Measurements from ENCODE around the gene ITGB5. TPM values are rescaled to one million over a fixed set of nuclear protein-coding genes. Genes with fewer than 3 reads are reported as not detected.

ITGB5 gene
- total and polyA plus RNA-seq, 2 donors (not counting 1 experiment from before 2014, with no cell fraction given): 0.15 to 0.54 TPM

GRCh38 chr3:124786511-124787241, 100.5 kb downstream of the ITGB5 start:
- Histone ChIP-seq H2AFZ (ENCODE audit: insufficient read depth, low read depth, low read length, poor library complexity, severe bottlenecking) (no peak overlapping the region), H3K36me3 (replicated peaks in 1 of 2; ENCODE audit: control extremely low read depth in 1 of 2, control insufficient read depth in 1 of 2, extremely low read depth in 1 of 2, insufficient read depth in 2 of 2, low read length in 1 of 2) (no peaks in the 10 kb centered on the region), H3K4me3 (ENCODE audit: control extremely low read depth in 1 of 5, extremely low read depth in 1 of 5, insufficient read depth in 1 of 5, low read depth in 2 of 5, low read length in 4 of 5) (no peak overlapping the region), H4K20me1 (ENCODE audit: control insufficient read depth, insufficient read depth, low read length, poor library complexity, severe bottlenecking) (no peaks in the 10 kb centered on the region), H3K4me2 (replicated peaks; ENCODE audit: low read depth, low read length, poor library complexity, severe bottlenecking) (no peak overlapping the region), H3K27ac (ENCODE audit: low read length in 2 of 2) (no peak overlapping the region), H3K79me2 (ENCODE audit: control insufficient read depth, insufficient read depth, low read length) (no peaks in the 10 kb centered on the region), H3K9me3 (ENCODE audit: control extremely low read depth in 1 of 3, control insufficient read depth in 2 of 3, insufficient read depth in 1 of 3, low read length in 2 of 3) (no peaks in the 10 kb centered on the region), H3K27me3 (replicated peaks in 1 of 4; ENCODE audit: control extremely low read depth in 1 of 4, control insufficient read depth in 3 of 4, insufficient read depth in 4 of 4, low read length in 3 of 4) (peaks cover 0 to 3% (median 0%) of the 10 kb centered on the region in 4 experiments), H3K4me1 (ENCODE audit: control insufficient read depth in 2 of 2, insufficient read depth in 2 of 2, low read length in 2 of 2) (no peaks in the 10 kb centered on the region), H3K9ac (ENCODE audit: low read length) (no peak overlapping the region)
- CTCF ChIA-PET: interaction anchor here (1.6 to 2.2 kb wide), 2 partner anchors 26 to 115 kb away, joined by 5 to 7 read pairs; no protein-coding TSS in a partner anchor
- Mint-ChIP-seq H3K4me3 (no peak overlapping the region), H3K27ac (no peak overlapping the region), H3K27me3 (peaks cover 8% of the 10 kb centered on the region), H3K9me3 (ENCODE audit: insufficient read depth) (no peaks in the 10 kb centered on the region), H3K4me1 (no peaks in the 10 kb centered on the region)
- intact Hi-C loops (cut with micrococcal nuclease): no loop called here
- POLR2A ChIA-PET: no interaction called here
- no peak for ATAC-seq (ENCODE audit: low read depth)
- 91% methylated on average over 5 of the region's 6 CpGs for WGBS (ENCODE audit: insufficient coverage)
- no peak for TF ChIP-seq EZH2 (IDR thresholded peaks at IDR 0.05; ENCODE audit: borderline replicate concordance, insufficient read depth, low read depth, low read length, poor library complexity, severe bottlenecking)
- TF ChIP-seq, protein P1, sequence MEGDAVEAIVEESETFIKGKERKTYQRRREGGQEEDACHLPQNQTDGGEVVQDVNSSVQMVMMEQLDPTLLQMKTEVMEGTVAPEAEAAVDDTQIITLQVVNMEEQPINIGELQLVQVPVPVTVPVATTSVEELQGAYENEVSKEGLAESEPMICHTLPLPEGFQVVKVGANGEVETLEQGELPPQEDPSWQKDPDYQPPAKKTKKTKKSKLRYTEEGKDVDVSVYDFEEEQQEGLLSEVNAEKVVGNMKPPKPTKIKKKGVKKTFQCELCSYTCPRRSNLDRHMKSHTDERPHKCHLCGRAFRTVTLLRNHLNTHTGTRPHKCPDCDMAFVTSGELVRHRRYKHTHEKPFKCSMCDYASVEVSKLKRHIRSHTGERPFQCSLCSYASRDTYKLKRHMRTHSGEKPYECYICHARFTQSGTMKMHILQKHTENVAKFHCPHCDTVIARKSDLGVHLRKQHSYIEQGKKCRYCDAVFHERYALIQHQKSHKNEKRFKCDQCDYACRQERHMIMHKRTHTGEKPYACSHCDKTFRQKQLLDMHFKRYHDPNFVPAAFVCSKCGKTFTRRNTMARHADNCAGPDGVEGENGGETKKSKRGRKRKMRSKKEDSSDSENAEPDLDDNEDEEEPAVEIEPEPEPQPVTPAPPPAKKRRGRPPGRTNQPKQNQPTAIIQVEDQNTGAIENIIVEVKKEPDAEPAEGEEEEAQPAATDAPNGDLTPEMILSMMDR (IDR thresholded peaks at IDR 0.05): no peak
- DNase-seq: no peak

DNA sequence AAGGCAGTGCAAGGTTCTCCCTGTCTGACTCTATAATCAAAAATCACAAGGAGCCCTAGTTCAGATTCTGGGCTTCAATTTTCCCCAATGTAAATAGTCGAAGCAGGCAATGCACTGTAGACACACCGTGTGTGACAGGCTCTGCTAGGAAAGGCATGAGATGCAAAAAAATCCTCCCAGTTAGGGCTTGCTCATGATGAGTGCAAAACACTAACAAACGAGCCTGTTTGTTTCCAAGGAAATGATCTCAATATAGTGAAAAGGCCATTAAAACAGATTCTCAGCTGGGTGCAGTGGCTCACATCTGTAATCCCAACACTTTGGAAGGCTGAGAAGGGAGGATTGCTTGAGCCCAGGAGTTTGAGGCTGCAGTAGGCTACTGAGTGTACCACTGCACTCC, 101.2 kb downstream of the ITGB5 start:
- ChIA-PET CTCF (interaction anchor here (1.0 to 1.6 kb wide), 2 partner anchors 115 to 116 kb away, joined by 4 to 7 read pairs; no protein-coding TSS in a partner anchor), POLR2A (no interaction called here)
- Mint-ChIP-seq H3K4me1 (no peaks in the 10 kb centered on the region), H3K9me3 (ENCODE audit: insufficient read depth) (no peaks in the 10 kb centered on the region), H3K27me3 (peaks cover 4% of the 10 kb centered on the region), H3K27ac (no peak overlapping the region), H3K4me3 (no peak overlapping the region)
- 89% methylated on average over 3 of the region's 3 CpGs for WGBS (ENCODE audit: insufficient coverage)
- no peaks in the 10 kb centered on the region for H3K36me3 ChIP-seq (replicated peaks in 1 of 2; ENCODE audit: control extremely low read depth in 1 of 2, control insufficient read depth in 1 of 2, extremely low read depth in 1 of 2, insufficient read depth in 2 of 2, low read length in 1 of 2)
- no peak overlapping the region for H3K4me3 ChIP-seq (ENCODE audit: control extremely low read depth in 1 of 5, extremely low read depth in 1 of 5, insufficient read depth in 1 of 5, low read depth in 2 of 5, low read length in 4 of 5)
- H3K9ac ChIP-seq (ENCODE audit: low read length): no peak overlapping the region
- intact Hi-C loops (cut with micrococcal nuclease): no loop called here
- no peaks in the 10 kb centered on the region for H3K27me3 ChIP-seq (replicated peaks in 1 of 4; ENCODE audit: control extremely low read depth in 1 of 4, control insufficient read depth in 3 of 4, insufficient read depth in 4 of 4, low read length in 3 of 4)
- H3K9me3 ChIP-seq (ENCODE audit: control extremely low read depth in 1 of 3, control insufficient read depth in 2 of 3, insufficient read depth in 1 of 3, low read length in 2 of 3): no peaks in the 10 kb centered on the region
- H3K4me1 ChIP-seq (ENCODE audit: control insufficient read depth in 2 of 2, insufficient read depth in 2 of 2, low read length in 2 of 2): no peaks in the 10 kb centered on the region
- DNase-seq (no peak), ATAC-seq (ENCODE audit: low read depth) (no peak)
- no peaks in the 10 kb centered on the region for H3K79me2 ChIP-seq (ENCODE audit: control insufficient read depth, insufficient read depth, low read length)
- TF ChIP-seq, protein P1 (IDR thresholded peaks at IDR 0.05): no peak
- no peak for TF ChIP-seq EZH2 (IDR thresholded peaks at IDR 0.05; ENCODE audit: borderline replicate concordance, insufficient read depth, low read depth, low read length, poor library complexity, severe bottlenecking)
- no peak overlapping the region for H3K4me2 ChIP-seq (replicated peaks; ENCODE audit: low read depth, low read length, poor library complexity, severe bottlenecking)
- H3K27ac ChIP-seq (ENCODE audit: low read length in 2 of 2): no peak overlapping the region
- H4K20me1 ChIP-seq (ENCODE audit: control insufficient read depth, insufficient read depth, low read length, poor library complexity, severe bottlenecking): no peaks in the 10 kb centered on the region
- H2AFZ ChIP-seq (ENCODE audit: insufficient read depth, low read depth, low read length, poor library complexity, severe bottlenecking): no peak overlapping the region
